IPS DF 4.7 (cell line): ENCODE results near the gene PPP3R1.
"Not testable (repeated sequence)": the region's sequence is repeated elsewhere in the genome, so short reads cannot be mapped to it uniquely, and the experiment has no call there.

ENCODE experiments used
- DNase-seq: peaks from one replicate; pipeline ENCODE4 v3.0.0-alpha.2; 2013; ENCODE audit warnings: low spot score; ENCODE audit errors: extremely low read depth

The PPP3R1 gene

DNA sequence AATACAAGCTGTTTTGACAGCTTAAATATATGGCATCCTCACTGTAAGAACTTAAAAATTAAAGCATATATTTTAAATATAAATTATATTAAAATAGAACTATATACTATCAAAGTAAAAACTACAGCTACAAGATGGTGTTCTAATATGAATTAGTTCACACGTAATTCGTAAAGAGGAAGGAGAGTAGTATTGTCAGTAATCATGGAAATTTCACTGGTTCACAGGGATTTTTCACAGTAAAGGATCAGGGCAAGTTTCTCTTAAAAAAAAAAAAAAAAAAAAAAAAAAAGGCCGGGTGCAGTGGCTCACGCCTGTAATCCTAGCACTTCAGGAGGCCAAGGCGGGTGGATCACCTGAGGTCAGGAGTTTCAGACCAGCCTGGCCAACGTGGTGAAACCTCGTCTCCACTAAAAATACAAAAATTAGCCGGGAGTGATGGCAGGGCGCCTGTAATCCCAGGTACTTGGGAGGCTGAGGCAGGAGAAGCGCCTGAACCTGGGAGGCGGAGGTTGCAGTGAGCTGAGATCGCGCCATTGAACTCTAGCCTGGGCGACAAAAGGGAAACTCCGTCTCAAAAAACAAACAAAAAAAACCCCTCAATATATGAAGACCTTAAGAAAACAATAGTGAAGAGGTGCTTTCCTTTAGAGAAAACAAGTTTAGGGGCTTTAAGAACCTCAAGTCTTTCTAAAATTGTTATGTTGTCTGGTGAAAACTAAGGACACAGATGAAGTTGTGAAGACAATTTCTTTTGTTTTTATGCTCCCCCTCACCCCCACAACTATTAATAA lies 62.1 kb downstream of the PPP3R1 start:
- no peak for DNase-seq

DNA sequence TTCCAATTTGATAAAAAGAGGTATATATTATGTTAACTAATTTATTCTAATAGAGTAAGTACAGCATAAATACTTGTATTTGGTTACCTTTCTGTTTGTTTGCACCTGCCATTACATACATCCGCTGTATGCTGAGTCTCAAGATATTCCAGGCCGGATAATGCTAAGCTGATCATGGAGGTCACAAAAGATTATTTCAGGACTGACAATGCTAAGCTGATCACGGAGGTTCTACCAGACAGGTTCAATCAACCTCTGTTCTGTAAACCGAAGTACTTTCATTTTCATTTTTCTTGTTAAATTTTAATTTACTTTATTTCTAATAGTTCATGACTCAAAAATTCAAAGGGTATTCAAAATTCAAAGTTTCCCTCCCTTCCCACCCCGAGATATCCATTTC lies 63.5 kb downstream of the PPP3R1 start:
- DNase-seq, result no peak

DNA sequence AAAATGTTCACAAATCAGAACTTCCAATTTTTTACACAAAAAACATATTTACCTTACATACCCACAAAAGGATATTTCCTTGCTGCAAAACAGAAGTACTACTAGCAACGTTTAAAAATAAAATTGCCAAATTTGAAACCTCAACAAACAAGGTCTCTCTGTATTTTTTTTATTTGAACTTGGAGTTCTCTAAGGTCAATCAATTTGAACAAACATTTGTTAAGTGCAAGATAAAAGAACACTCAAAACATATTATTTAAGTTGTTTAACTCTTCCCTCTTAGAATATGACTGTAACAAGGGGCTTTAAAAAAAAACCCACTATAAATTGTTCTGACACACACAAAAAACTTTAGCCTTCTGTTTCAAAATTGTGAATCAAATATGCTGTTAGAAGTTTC lies 65.0 kb downstream of the PPP3R1 start:
- no peak for DNase-seq

DNA sequence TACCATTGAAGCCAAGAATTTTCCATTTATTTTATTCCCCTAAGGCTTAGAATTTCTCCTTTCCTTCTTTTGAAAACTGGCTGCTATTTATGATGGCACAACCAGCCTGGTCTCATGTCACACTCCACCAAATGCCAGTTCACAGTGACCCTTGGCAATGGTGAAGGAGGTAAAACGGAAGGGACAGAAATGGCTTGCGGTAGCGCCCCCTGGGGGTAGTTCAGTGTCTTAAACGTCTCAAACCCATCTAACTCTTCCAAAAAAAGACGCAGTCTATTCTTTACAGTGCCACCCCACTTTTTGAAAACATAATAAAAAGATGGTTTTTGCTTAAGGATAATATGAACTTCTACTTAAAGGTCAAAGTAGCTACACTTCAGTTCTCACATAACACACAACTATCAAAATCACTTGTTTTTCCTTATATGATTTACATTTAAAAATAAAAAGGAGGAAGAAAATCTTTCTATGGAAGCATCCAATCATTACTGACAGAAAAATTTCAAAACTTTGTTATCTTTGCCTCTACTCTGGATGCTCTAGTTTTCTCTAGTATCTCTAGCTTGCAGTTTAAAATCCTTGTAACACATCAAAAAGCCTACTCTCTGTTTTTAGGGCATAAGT lies 66.7 kb downstream of the PPP3R1 start:
- peak; percentile 33 for DNase-seq

DNA sequence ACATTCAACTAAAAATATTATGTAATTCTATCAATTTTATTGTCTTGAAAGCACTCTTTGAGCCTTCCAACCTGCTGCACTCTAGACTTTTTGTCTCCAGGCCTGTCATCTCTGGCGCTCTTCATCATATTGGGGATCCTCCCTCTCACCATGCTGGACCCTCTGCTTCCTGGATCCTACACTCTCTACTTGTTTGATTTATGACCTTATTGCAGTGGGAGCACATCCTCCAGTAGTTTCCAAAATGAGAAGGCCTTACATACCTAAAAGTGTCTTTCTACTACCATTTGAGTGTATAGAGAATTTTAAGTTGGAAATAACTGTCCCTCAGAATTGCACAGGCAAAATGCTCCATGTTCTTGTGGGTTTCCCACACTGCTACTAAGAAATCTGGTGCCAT lies 69.4 kb downstream of the PPP3R1 start:
- no peak for DNase-seq

DNA sequence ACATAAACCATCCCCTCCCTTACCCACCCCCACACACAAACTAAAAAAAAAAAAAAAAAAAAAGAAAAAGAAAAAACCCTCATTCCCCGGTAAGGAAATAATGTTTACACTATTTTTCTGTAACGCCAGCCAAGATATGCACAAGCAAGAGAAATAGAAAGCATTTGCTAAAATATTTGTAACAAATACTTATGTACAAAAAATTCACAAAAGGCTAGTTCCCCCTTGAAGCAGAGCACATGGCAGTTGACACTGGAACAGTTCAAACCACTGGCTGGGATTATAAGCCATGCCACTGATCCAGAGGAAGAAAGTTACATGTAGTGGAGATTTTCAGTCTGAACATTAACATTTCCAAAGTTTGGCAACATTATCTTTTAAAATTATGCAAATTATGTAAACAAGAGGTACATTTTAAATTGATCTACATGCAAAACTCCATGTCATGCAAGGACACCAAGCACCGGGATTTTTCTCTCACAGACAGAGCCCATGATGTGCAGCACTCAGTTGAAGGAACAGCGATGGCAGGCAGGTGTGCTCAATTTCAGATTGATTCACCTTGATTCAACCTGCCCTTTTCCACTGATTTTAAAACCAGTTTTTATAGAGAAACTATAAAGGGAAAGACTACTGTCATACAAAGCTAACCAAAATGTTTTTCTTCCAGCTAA lies 73.2 kb downstream of the PPP3R1 start:
- no peak for DNase-seq

DNA sequence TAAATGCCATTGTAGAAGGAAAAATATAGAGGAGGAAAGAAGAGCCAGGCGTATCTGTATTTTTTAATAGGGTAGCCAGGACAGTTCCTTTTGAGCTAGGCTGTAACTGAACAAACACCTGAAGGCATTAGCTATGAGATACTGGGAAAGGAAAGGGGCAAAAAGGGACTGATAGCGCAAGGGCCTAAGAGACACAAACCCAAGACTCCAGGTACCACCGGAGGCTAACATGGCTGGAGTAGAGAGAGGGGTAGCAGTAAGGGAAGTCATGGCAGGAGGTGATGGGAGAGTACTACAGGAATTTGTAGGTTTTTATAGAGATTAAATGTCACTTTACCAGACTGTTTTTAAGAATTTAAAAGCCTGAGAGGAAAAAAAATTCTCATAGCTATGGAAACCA lies 73.9 kb downstream of the PPP3R1 start:
- no peak for DNase-seq

DNA sequence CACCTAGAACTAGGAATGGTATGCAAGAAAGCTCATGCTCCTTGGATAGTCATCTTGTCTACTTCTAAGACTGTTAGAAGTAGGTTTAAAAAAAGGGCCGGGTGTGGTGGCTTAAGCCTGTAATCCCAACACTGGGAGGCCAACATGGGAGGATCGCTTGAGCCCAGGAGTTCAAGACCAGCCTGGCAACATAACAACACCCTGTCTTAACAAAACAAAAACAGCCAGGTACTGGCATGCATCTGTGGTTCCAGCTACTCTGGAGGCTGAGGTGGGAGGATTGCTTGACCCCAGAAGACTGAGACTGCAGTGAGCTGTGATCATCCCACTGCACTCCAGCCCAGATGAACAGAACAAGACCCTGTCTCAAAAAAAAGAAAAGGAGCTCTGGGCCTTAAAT lies 74.8 kb downstream of the PPP3R1 start:
- no peak for DNase-seq

DNA sequence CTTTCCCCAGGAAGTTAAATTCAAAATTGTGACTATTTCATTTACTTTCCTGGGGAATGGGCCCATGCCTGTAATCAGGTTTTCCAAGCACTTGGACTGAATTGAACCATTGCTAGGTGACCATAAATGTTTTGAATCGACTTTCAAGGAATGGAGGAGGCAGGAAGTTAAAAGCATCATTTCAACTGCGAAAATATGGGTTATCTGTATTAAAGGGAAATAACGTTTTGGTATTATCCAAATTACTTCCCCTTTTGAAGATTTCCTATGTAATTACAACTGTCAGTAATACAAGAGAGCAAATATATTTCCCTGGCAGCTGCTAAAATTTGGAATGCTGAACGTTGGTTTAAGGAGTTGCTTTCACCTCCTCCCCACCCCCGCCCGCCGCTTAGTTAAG lies 75.7 kb downstream of the PPP3R1 start:
- DNase-seq, result no peak

DNA sequence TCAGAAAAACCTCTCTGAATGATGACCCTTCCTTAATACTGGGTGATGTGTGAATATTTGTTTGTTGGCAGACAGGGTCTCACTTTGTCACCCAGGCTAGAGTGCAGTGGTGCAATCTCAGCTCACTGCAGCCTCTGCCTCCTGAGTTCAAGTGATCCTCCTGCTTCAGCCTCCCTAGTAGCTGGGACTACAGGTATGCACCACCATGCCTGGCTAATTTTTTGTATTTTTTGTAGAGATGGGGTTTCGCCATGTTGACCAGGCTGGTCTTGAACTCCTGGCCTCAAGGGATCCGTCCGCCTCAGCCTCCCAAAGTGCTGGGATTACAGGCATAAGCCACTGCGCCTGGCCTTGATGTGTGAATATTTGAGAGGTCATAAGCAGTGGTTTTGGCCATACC lies 77.1 kb downstream of the PPP3R1 start:
- DNase-seq, result not testable (repeated sequence)

DNA sequence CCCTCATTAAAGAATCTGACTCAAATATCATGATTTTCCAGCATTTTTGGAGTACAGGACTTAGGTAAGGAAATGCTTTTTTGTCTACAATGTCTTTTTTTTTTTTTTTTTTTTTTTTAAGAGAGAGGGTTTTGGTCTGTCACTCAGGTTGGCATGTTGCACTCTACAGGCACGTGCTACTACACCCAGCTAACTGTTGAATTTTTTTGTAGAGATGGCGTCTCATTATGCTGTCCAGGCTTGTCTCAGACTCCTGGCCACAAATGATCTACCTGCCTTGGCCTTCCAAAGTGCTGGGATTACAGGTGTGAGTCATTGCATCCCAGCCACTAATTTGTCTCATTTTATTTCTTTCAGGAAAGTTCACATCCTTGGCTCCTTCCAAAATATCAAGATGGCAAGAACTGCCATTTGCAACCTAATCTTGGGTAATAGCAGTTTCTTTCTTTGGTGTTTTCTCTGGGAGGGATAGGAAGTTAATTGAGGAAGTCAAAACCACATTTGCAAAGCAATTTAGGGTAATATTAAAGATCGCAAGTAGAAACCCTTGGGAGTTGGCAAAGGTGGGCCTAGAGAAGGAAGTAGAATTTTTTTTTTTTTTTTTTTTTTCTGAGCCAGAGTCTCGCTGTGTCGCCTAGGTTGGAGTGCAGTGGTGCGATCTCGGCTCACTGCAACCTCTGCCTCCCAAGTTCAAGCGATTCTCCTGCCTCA lies 79.2 kb downstream of the PPP3R1 start:
- no peak for DNase-seq

DNA sequence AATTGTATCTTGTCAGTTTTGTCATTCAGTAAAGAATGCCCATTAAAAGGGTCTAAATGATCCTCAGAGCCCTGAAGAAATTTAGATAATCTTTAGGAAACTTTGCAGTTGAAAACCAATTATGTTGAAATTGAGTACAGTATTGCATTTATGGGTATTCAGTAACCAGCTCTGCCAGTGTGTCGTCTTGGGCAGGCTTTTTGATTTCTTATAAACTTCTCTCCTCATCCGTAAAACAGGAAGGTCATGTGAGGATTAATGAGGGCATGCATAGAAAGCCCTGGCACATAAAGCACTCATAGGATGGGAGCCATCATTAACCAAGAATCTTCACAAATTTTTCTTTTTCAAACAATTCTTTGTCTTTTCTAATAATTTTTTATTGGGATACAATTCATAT lies 79.8 kb downstream of the PPP3R1 start:
- no peak for DNase-seq

DNA sequence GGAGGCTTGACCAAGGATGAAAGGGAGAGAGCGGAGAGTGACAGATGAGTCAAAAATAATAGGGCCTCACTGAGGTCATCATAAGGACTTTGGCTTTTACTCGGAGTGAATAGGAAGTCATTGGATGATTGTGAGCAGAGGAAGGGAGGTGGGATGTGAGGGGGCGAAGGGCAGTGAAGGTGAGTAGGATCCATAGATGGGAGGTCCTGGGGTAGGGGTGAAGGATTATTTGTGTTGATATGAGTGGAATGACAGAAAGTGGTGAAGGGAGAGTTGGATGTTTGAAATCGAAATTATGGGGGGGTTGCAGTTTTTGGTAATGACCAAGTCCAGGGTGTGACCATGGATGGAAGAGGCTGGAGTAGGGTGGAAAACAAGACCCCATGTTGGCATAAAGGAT lies 80.6 kb downstream of the PPP3R1 start:
- DNase-seq, result no peak

DNA sequence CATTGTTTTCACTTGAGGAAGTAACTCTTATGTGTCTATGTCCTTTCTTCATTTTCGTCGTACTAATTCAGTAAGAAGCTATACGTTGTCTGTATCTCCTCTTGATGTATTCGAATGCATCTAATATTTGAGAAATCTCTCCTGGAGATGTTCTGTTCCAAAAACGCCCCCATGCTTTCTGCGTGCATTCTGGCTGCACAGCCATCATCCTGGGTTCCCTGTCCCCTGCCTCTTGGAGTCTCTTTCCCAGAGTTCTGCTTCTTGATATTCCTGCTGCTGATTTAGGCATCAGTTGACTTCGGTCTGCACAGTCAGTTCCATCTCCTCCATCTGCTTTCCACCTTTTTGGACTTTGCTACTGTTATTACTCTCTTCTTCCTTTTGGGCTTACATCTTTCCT lies 81.2 kb downstream of the PPP3R1 start:
- no peak for DNase-seq

DNA sequence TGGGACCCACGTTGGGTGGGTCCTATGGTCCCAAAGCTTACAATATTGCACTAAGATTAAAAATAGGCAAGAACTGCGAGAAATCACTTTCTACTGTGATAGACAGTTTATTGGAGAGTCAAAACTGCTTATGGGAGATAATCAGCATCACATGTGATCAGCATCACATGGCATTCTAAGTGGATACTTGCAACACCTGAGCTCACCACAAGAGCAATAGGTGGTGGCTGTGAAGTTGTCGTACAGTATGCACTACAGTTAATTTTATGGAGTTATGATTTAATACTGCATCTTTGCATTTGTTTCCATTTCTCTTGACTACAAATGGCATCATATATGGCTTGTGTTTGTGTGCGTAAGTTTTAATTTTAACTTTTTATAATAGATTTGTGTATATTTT lies 83.0 kb downstream of the PPP3R1 start:
- no peak for DNase-seq

DNA sequence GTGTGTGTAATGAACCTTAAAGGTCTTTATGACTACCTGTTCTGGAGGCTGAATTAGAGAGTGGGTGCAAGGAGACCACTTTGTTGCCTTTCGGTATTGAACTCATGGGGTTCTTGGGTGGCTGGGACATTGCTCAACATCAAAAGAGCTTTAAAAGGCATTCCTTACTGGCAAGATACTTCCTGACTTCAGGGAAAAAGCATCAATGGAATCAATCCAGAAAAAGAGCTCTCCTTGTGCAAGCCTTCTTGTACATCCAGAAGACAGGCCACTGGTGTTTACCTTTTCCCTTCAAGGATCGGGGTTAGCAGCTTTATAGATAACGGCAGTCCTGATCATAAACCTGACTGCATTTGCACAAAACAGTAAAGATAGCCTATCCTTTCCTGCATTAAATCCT lies 85.1 kb downstream of the PPP3R1 start:
- DNase-seq, result no peak

DNA sequence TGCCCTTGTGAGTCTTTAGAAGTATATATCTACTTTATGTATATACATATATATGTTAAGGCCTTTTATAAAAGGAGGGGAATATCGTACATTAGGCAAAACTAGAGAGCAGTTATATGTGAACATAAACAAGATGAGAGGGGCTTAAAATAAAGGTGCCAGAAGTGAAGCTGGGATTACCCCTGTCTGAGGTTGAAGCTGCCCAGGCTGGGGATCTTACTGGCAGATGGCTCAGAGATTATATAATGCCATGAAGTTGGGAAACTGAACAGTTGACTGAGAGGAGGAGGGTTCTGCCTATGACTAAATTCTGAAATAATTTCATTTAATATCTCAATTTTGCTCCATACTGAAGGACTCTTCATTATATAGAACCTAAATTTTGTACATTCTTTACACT lies 88.7 kb downstream of the PPP3R1 start:
- DNase-seq, result no peak

DNA sequence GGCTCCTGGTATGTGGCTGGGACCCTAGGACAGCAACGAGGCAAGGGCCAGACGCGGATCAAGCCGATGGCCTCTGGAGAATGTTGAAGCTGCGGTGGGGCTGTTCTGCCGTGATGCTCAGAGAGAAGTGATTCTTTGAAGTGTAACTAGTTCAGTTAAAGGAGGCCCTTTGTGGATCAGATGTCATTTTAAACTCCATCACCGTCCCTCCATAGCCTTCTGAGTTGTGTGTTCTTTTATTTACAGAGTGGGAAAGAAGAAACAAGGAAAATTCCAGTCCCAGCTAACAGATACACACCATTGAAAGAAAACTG lies 94.2 kb downstream of the PPP3R1 start:
- no peak for DNase-seq

DNA sequence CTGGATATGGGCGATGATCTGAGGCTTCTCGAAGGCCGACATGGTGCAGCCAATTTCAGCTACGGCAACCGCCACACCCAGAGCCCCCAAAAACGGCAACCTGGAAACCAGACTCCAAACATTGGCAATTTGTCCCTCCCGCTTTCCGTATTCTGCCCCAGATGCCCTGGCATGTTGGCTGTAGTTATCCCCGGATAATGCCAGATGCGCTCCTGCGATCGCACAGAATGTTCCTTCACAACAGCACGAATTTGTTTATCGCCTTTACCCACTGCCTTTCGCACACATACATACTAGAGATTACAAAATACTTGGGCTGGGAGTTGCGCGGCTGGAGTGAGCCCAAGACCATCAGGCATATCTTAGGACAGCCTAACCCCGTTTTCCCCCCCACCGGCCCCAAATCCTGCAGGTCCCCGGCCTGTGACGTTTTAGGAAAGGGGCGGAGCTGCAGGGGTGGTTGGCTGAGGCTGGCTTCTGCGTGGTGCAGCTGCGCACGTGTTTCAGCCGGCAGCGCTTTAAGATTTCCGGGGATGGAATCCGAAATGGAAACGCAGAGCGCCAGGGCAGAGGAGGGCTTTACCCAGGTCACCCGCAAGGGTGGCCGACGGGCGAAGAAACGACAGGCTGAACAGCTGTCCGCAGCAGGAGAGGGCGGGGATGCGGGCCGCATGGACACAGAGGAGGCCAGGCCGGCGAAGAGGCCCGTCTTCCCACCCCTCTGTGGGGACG lies 94.8 kb downstream of the PPP3R1 start, which contains the start of gene PNO1:
Gene PNO1, plus strand, starts transcription at position 487 of the 732 bp plus-strand sequence. Its CDS starts 47 bp downstream, at position 534.
- DNase-seq, result peak; percentile 88

DNA sequence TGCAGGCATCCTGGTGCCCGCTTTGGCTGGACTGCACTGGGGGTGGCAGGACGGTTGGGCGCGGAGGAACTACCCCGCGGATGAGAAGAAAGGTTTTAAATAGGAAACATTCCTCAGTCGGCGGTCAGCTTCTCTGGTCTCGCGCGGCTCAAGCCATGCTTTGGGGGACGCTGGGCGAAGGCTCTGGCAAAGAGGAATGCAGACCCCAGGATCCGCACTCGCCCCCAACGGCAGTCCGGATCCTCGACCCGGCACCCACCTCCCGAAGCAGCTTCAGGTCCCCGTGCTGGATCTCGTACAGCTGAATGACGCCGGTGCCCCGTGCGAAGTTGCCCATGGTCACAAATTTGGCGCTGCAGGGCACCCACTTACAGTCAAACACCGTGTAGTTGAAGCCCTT lies 95.3 kb downstream of the PPP3R1 start:
- DNase-seq, result no peak

DNA sequence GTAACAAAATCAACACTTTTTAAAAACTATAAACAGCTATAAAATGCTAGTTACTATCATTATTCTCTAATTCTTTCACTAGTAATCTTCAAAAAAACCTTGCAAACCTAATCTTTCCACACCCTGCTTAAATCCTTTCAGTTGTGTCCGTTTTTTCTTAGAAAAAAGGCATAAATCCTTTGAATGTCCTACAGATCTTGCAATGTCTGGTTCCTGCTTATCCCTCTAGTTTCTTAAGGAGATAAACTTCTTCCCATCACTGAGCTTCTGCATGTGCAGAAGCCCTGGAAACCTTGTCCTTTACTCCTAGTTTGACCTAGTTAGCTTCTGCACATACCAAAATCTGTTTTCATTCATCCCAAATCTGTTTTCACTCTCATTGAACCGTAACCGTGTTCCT lies 95.9 kb downstream of the PPP3R1 start:
- no peak for DNase-seq
